GM11168 (cell line): ENCODE measurements around the gene TMEM9B.
"Not testable (repeated sequence)": the region's sequence is repeated elsewhere in the genome, so short reads cannot be mapped to it uniquely, and the experiment has no call there.

Experiments used
- in situ Hi-C: fragments of 300-500 bp; cut with MboI; formaldehyde crosslinking; loops from one replicate; pipeline ENCODE4 v1.12.0; 2022; ENCODE audit warnings: low sequenced_read_pairs; ENCODE audit not compliant: unreplicated experiment

TMEM9B gene

DNA sequence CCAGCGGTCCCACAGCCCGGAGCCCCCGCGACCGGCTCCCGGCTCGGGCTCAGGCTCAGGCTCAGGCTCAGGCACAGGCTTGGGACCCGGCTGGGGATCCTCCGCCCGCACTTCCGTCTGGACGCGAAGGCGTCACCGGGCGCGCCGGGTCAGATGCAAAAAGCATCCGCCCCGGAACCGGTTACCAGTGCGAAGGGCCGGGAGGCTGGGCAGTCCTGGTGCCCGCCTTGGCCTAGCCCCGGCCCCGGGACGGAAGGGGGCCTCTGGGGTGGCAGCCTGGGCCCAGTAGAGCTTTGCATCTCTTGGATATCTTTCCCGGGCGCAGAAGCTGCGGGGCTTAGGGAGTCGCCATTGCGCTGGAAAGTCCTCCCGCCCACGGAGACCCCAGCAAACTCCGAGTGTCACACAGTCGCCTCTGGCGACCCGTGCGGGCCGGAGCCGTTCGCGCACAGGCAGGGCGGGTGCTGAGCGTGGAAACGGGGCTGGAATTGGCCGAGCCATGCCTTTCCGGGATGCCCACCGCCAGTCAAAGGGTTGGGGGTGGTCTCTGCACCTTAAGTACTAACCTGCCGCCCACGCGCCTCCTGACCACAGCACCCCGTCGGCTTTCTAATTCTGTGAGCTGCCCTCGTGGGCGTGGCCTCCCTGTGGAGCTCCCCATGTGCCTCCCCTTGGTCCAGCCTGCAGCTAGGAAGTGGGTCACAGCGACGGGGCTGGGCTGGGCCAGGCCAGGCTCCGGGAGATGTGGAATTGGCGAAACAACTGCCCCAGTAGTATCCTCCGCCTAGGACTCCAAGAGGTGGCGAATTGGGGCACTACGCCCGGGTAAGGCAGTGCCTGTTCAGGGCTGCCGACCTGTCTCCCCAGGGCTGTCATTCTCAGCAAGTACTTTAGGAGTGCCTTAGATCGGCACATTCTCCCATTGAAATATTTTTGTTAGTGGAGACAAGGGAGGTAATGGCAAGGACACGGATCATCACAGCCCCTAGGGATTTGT is at the start of gene TMEM9B:
TSS of gene TMEM9B (minus strand) at position 119 of the 997 bp plus-strand sequence. CDS start 129 bp downstream, outside the sequence.
- in situ Hi-C loops, result loop anchor here (25.0 kb wide), 1 partner anchor 277 kb away; the partner anchor contains the start of genes RPL27A and TRIM66

DNA sequence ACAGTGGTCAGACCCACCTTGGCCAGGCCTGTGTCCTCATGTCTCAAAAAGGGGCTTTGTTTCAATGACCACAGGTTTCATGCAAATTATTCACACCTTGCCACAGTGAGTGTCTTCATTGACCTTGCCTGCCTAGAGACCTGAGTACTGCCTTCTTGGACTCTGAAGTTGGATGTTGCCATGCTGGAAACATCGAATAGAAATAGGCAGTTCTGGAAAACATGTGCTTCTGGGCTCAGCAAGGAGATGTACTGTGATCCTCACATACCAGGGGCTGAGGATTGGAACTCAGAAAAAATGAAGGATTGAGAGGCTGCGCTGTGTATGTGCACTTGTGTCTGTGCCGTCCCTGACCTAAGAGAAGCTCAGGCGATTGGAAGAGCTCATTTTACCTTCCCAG is 49.1 kb upstream of the TMEM9B start:
- in situ Hi-C loops, result no loop called here

DNA sequence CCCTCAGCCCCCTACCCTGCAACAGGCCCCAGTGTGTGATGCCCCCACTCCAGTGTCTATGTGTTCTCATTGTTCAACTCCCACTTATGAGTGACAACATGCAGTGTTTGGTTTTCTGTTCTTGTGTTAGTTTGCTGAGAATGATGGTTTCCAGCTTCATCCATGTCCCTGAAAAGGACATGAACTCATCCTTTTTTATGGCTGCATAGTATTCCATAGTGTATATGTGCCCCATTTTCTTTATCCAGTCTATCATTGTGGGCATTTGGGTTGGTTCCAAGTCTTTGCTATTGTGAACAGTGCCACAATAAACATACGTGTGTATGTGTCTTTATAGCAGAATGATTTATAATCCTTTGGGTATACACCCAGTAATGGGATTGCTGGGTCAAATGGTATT is 45.3 kb upstream of the TMEM9B start:
- in situ Hi-C loops, result not testable (repeated sequence)

DNA sequence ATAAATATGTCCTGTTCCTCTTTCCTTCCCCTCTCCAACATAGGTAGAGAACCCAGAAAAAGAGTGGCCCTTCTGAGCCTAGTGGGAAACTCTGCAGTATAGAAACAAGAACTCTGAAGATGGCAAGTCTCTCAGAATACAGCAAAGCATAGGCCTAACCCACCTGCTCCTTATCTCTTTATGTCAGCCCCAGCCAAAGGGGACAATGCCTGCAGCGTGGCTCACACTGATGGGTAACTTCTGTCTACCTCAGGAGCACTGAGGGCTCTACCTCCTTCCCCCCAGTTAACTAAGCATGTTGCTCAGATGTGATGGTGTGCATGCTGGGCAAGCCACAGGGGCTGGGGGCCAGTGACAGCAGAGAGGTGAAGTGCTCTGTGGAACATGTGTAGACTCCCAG is 44.4 kb upstream of the TMEM9B start:
- in situ Hi-C loops, result no loop called here

DNA sequence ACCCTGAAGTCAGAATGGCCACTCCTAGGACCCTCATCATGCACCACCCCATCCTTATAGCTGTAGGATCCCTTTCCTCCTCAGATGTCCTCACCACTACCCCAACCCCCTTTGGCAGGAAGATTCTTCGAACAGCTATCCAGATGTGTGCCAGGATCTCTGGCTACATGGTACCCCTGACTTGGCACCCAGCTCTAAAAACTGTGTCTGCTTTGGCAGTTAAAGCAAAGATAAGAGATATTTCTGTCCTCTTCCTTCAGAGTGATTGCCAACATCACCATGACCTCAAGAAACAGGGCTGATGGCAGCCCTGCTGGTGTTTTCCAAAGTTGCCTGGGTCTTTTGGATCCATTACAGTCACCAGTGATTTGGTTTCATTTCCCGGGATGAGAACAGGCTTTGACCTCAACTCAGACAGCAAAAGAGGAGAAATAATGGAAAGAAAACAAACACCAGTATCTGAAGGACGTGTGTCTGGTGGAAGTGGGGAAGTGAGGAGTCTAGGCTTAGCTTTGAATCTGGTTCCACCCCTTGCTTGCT is 43.8 kb upstream of the TMEM9B start:
- in situ Hi-C loops, result no loop called here

DNA sequence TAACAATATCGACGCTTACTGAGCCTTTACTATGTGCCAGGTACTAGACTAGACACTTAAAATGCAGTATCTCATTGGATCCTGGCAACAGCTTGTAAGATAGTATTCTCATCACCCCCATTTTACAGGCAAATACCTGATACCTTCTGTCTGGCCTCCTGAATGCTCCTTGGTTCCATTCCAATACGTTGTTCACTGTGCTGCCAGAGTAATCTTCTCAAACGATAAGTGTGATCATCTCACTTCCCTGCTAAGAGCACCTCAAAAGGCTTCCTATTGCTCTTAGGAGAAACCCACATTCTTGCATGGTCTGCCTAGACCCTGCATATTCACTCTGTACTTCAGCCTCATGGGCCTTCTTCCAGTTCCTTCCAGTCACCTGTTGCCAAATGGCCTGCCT is 40.8 kb upstream of the TMEM9B start:
- in situ Hi-C loops, result no loop called here

DNA sequence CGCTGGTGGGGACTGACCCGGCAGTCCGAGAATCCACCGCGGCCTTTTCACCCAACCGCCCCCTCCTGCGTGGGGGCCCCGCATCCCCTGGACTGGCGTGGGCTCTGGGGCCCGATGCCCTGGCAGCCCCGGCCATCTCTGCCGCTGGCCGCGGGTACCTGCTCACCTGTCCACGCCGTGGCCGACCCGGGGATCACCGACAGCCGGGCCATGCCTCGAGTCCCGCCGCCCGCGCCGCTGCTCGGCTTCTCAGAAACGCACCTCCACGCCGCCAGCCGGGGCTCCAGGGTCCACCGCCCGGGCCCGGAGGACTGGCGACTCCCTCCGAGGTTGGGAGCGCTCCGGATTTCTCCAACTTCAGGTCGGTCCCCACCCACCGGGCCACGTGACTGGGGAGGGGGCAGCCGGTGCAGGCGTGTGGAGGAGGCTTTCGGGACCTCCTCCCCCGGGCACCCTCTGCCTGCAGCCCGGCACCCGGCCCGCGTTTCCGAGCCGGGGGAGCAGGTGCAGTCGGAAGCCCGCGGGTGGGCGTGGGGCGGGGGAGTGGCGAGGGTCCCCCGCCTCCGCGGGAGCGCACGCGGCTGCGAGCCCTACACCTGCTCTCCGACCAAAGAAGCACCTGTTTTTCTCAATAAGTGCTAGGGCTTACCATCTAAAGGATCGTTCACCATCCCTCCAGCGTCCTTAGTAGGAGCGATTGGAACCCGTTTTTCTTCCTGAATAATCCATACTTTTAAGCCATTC is 40.1 kb upstream of the TMEM9B start:
- in situ Hi-C loops, result no loop called here

DNA sequence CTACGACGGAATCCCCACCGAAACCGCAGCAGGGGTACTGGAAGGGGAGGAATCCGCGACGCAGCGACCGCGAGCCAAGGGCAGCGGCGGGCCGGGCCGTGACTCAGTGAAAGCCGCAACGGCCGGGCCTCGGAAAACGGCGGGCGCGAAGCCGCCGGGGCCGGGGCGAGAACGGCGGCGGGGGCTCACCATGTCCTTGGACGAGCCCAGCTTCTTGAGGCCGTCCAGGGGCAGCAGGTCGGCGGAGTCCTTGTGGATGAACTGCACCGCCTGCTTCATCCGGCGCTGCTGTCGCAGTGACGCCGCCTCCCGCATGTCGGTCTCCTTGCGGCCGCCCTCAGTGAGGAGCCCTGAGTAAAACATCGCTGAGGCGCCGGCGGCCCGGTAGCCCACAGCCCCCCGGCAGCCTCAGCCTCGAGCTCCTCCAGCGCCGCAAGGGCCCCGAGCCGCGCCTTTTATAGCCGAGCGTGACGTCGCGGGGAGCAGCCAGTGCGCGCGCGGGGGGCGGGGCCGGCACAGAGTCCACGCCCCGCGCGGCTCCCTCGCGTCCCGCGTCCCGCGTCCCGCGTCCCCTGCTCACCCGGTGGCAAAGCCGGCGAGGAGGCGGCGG is 39.4 kb upstream of the TMEM9B start, which contains the start of gene NRIP3:
TSS of gene NRIP3 (minus strand) at position 429 of the 610 bp plus-strand sequence. CDS start at position 363, 66 bp downstream.
- in situ Hi-C loops, result no loop called here

DNA sequence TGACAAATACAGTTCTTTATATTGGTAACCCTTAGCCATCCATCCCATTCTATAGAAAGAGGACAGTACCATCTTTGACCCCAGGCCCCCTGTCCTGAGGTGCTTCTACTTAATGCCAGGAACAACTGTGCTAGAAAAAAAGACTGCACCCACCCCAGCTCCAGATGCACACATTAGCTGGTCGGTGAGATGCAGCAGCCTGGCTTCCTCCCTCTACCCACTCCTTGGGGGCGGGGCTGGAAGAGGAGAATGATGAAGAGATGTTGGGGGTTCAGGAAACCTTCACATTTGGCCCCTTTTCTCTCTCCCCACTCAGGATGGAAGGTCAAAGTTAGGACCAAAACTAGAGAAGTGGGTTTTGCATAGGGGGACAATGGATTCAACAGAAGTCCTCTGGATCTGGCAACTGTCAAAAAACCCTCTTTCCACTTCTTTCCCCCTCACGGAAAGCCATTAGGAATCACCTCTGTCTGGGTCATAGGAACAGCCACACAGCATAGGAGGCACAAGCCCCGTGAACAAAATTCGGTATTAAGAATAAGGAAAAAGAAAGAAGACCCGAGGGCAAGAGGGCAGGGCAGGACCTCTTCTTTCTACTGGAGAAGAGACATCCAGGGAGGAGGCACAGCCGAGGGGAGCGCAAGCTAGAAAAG is 38.8 kb upstream of the TMEM9B start:
- in situ Hi-C loops, result no loop called here

DNA sequence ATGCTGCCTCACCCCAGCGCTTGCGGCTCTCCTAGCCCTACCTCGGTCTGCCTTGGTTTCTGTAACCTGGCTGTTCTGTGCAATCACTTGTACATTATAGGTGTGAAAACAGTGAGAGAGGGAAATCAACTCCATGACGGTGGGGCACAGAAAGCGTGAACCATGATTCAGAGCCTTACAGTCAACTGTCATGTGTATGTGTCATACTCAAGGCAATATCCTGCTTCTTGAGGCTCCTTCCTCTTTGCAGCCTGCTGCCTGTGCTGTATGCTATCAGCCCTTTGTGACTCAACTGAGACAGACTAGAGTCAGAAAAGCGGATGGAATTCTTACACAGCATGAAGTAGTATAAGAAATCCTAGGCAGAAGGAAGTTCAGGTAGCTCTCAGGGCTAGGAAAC is 37.5 kb upstream of the TMEM9B start:
- in situ Hi-C loops, result no loop called here

DNA sequence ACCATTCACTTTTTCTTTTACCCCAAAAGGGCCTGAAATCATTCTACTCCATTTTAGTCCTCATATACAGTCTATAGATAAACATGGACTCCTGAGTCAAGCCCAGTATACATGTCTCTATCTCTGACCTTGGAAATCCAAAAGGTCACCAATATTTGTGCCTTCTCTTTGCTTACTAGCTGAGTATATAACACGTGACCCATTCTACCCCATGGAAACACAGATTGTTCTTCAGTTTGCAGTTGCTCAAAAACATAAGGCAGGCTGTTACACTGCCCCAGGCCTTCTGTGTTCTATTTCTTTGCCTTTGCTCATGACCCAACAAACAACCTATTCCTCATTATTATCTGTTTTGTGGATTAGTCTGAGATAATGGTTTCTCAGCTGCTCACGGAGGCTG is 33.8 kb upstream of the TMEM9B start:
- in situ Hi-C loops, result no loop called here

DNA sequence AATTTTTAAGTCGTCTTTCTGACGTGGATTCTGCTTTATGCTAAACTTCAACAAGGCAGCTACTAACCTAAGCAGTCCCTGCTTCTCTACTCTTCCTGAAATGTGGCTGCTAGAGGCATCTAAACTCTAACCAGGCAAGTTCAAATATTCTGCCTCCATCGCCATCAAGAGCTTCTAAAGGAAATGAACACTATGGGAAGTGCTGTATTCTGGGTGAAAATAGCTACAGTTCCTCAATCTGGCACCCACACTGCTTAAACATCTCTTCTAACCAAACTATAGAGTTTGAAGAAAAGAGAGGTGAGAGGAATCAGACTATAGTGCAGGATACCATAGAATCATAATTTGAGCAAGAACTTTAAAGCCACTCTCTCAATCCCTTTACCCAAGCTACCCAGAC is 33.2 kb upstream of the TMEM9B start:
- in situ Hi-C loops, result no loop called here

DNA sequence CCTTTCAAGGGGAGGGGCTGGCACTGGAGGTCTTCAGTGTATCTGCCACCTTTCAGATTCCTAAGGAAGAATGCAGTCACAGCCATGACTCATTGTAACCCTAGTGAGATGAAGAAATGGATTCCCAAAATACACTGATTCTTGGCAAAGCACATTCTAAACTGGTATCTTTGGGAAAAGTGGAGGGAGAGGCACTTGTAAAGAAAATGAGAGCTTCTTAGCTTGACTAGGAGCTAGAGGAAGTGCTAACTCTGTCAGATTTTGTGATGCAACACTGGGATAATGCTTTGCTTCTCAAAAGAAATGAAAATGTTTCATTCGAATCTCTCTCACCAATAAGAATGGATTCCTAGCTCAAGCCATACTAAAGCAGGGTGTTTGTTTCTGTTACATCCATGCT is 25.2 kb upstream of the TMEM9B start:
- in situ Hi-C loops, result no loop called here

DNA sequence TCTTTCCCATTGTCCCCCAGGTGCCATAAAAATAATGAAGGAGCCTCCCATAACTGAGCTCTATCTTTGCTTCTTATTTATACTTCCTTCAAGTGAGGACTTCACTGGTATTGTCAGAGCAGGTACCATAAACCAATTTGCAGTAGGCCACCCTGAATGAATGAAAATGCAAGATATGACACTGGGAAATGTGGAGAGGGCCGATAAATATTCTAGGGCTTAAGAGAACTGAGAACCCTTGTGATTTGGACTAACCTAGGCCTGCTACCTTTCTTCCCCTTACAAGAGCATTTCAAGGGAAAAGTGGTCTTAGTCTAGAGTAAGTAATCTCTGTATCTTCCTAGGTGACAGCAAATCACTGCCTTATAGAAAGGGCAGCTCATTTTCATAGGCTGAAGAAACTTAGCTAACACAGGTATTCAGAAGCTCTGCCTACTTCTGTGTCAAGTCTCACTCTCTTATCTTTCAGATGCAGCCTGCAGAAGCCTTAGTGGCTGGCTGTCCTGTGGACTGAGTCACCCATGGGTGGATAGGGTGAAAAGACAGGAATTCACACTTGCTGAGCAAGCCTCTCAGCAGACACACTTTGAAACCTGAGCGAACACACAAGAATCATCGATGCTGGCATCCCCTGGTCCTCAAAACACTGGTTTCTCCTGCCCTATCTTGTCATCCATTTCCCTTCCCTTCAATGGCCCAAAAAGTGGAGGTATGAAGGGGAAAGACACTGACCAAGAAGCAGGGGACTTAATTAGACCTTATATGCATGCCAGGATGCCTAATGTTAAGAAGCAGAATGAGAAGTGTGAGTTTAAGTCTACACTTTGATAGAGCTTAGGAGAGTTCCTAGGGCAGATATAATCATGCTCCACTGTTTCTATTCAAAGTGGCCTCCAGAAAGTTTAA is 24.3 kb upstream of the TMEM9B start:
- in situ Hi-C loops, result no loop called here

DNA sequence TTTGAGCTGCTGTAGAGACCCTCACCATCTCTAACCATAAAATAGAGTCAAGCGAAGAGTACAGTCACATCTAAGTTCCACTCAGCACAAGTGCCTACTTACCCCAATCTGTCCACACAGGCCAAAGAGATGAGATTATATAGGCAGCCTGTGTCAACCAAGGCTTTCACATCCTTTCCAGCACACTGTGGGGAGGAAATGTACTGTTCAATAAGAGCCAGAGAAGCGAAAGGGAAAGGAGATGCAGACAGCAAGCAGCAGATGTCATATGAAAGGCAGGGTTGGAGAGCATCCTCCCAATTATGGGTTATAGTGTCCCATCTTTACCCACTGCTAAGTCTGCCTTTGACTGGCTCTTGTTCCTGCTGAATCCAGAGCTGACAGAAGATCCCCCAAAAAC is 23.2 kb upstream of the TMEM9B start:
- in situ Hi-C loops, result no loop called here

DNA sequence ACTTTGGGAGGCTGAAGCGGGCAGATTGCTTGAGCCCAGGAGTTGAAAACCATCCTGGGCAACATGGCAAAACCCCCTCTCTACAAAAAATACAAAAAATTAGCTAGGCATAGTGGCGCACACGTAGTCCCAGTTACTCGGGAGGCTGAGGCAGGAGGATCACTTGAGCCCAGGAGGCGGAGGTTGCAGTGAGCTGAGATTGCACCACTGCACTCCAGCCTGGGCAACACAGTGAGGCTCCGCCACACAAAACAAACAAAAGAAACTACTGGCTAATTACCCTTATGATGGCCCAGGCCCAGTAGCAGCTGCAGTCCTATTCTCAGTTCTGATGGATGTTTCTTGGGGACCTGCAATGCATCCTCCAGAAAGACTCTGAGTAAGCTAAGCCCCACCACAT is 22.5 kb upstream of the TMEM9B start:
- in situ Hi-C loops, result not testable (repeated sequence)

DNA sequence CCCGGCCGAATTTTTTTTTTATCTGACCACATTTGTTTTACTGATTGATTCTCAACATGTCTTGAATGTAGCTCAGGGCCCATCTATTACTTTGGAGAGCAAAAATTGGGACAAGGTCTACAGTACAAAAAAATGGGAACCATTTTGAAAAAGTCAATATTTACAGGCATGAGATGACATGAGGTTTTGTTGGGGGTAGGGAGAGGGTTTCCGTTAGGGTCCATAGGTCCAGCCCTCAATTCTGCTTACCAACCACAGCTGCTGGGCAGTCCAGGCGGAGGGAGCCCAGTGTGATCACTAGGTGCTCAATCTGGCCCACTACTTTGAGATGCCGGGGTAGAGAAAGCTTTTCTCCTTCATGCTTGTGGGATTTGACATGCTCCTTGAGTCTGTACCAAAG is 21.2 kb upstream of the TMEM9B start:
- in situ Hi-C loops, result no loop called here

DNA sequence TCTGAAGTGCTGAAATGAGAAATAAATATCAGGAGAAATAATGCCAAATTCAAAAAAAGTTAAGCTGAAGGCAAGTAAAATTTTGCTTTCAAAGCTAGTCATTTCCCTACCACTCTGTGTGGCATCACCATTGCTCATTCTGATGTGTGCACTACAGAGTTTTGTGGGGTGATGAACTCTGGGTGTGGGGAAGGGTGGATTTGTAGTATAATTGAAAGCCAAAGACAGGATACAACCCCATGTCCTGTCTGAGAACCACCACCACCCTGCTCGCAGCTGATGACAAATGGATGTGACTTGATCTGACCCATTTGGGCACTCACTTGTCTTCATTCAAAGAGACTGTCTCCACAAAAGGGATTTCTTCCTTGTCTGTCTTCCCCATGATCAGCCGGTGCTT is 19.3 kb upstream of the TMEM9B start:
- in situ Hi-C loops, result no loop called here

DNA sequence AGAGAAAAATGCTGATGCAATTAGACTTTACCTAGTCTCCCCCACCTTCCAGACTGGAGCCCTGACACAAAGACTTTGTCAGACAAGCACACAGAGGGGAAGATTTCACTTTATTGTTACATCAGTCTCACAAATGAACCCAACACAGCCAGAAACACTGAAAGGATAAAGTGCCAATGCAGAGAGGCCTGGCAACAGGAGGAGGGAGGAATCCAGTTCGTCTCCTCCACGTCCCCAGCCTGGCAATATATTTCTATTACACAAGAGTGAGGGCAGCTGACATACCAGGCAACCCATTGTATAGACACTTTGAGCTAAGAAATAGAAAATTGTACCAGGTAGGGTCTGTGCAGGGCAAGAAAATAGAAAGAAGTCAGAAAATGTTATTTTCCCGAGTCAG is 16.2 kb upstream of the TMEM9B start:
- in situ Hi-C loops, result no loop called here
